Measurements from ENCODE around the gene GRIN2B.

Gene GRIN2B

GRCh38 chr12:13956060-13956590 is 25.3 kb downstream of the GRIN2B start:
- no peak for DNase-seq

DNA sequence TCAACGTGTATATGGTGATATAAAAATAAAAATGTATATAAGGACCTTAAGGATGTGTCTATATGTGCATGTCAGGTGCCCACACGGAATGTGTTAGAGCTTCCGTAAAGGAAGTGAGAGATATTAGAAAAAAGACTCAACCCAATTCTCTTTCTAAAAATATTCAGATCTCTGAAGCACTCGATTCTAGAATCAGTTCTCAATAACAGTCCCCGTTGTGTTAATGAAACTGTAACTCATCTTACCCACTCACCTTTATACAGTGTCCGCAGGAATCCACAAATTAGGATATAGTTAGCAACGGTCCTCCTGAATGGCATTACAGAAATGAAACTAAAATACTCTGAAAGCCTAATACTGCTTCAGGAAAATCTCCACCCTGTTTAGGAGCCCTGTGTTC is 29.3 kb downstream of the GRIN2B start:
- DNase-seq = no peak

DNA sequence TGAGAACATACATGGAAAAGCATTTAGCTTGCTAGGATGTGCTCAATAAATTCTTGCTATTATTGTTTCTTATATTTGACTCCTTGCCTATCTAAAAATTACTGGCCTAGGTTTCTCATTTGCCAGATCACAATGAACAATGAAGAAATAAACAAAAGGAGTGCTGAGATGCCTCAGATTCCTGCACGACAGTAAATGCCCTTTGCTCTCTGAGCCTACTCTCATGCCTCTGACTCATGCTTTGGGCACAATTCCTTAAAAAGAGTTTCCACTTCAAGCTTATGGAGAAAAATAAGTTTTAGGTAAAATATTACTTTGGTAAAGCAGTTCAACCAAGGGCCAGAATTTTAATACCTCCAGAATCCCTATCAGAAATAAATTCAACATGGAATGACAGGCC is 30.9 kb downstream of the GRIN2B start:
- DNase-seq = no peak

DNA sequence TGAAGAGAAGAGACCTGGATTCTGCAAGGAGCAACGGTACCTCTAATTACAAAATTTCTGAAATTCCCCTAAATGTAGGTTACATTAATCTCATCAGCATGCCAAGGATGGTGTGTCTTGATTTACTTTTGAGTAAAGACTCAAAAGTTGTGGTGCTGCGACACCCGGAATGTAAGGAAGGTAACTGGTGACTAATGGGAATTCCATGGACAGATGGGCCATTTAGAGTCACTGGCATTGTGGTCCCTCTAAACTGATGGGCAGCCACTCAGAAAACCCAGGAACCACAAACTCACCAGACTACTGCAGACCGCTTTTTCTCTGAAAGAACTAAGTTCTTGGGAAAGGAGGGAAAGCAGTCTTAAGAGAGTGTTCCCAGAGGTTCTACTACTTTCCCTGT is 32.8 kb downstream of the GRIN2B start:
- no peak for DNase-seq

DNA sequence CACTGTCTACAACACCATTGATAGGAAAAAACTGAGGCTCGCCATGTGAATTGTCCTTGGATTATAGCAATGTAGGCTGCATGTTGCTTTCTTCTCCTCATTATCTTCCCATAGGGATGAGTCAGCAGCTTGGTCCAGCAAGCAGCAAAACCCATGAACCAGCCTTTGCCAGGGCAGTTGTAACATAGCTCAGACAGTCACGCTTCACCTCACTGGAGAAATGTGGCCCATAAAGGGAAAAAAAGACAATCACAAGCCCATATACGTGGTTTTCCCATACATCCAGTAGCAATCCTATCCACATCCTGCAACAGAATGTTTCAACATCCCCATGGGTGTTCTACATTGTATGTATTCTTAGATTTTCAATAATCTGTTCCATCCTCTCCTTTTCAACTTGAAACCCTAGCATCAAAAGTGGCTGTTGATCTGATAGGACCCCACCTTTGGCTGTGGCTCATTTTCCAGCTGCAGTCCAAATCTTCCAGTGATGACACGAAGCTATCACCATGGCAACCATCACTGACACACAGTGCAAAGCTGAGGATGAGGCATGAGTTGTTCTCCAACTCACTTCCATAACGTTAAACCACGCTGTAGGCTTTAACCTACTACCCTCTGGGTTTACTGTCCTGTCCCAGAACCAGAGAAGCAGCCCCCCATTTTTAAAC is 34.0 kb downstream of the GRIN2B start:
- DNase-seq = no peak

- no peak for DNase-seq
Observed at GRCh38 chr12:13945641-13946040, 35.8 kb downstream of the GRIN2B start.

GRCh38 chr12:13945236-13945635 is 36.2 kb downstream of the GRIN2B start:
- DNase-seq = no peak

GRCh38 chr12:13942826-13943225 is 38.6 kb downstream of the GRIN2B start:
- no peak for DNase-seq

GRCh38 chr12:13941258-13942249 is 39.8 kb downstream of the GRIN2B start:
- DNase-seq = no peak

DNA sequence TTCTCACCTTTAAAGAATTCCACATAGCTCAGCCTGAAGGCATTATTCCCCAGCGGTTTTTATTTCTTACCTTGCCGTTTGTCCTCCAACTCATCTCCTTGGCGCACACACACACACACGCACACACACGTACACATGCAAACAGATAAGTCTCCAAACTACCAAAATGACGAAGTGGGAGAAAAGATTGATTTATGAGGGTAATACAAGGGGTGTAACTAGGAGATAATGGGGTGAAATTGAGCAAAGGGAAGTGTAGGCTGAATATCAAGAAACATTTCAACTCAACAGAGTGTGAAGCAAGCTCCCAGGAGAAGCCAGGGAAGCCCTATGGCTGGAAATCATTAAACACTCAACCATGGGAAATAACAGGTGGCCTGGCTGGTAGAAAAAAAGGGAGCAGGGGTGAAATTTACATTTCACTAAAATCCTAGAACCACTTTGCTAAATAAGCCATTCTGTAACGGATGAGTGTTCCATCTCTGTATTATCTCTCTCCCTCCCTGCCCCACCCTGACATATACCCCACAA is 41.0 kb downstream of the GRIN2B start:
- no peak for DNase-seq

DNA sequence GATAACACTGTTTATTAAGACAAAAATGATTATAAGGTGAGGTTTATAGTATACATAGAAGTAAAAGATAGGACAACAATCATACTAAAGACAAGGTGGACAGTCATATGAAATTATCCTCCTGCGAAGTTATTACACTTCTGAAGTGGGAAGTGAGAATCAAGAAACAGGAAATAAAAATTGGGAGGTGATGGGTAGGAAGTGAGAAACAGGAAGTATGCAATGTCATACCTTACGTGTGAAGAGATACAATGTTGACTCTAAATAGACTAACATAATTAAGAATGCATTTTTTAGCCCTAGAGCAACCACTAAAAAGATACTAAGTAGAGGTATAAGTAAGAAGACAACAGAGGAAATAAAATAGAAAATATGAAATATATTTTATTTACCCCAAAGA is 43.7 kb downstream of the GRIN2B start:
- DNase-seq = no peak

GRCh38 chr12:13935169-13935568 is 46.2 kb downstream of the GRIN2B start:
- no peak for DNase-seq
